Measurements from ENCODE around the gene IFNLR1. TPM values are rescaled to one million over a fixed set of nuclear protein-coding genes. Genes with fewer than 3 reads are reported as not detected.

The IFNLR1 gene
- total RNA-seq, 4 donors from 2014 or later, result 1.3 to 1.5 TPM; not detected in 2

- no peaks in the 10 kb centered on the region for H3K36me3 ChIP-seq
- H3K27ac ChIP-seq, result peak overlapping the region in 1 of 4 donors; percentile 65
- peaks cover 0 to 23% of the 10 kb centered on the region in 2 donors for H3K27me3 ChIP-seq
- no peak for DNase-seq (ENCODE audit: low spot score in 2 of 2)
- TF ChIP-seq EP300 (IDR thresholded peaks at IDR 0.05) (no peak), POLR2A (IDR thresholded peaks at IDR 0.05) (no peak)
- TF ChIP-seq, protein P1, sequence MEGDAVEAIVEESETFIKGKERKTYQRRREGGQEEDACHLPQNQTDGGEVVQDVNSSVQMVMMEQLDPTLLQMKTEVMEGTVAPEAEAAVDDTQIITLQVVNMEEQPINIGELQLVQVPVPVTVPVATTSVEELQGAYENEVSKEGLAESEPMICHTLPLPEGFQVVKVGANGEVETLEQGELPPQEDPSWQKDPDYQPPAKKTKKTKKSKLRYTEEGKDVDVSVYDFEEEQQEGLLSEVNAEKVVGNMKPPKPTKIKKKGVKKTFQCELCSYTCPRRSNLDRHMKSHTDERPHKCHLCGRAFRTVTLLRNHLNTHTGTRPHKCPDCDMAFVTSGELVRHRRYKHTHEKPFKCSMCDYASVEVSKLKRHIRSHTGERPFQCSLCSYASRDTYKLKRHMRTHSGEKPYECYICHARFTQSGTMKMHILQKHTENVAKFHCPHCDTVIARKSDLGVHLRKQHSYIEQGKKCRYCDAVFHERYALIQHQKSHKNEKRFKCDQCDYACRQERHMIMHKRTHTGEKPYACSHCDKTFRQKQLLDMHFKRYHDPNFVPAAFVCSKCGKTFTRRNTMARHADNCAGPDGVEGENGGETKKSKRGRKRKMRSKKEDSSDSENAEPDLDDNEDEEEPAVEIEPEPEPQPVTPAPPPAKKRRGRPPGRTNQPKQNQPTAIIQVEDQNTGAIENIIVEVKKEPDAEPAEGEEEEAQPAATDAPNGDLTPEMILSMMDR (IDR thresholded peaks at IDR 0.05), result no peak
- H3K4me3 ChIP-seq, result no peak overlapping the region
- H3K4me1 ChIP-seq, result peaks cover 0 to 16% (median 3%) of the 10 kb centered on the region in 4 donors
- WGBS, 2 donors, result 58 to 65% methylated on average over 5 of the region's 5 CpGs
- no peaks in the 10 kb centered on the region for H3K9me3 ChIP-seq
These were observed 67.6 kb downstream of the IFNLR1 start for GRCh38 chr1:24119489-24119858.

DNA sequence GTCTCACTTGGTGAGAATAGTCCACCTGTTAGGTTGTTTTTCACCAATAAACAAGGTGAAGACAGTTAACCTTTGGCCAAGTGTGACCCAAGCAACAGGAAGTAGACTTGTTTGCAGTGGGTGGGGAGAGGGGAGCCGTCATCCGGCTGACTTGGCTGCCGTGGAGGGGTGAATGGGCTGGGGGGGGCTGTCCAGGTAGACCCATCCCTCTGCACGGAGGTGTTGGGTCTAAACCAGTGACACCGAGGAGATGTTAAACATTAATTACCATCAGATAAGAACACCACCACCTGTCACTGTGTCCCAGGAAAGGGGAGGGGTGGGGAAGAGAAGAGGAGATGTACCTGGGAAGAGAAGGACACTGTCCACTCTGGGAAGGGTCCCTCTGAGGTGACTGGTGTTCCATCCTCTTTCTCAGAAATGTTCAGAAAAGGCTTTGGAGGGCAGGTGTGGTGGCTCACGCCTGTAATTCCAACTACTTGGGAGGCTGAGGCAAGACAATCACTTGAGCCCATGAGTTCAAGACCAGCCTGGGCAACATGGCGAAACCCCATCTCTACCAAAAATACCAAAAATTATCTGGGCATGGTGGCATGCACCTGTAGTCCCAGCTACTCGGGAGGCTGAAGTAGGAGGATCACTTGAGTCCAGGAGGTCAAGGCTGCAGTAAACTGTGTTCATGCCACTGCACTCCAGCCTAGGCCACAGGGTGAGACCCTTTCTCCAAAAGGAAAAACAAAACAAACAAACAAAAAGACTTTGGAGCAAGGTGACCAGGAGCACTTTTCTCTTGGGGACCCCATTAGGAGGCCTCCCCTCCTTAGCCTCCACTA, 68.5 kb downstream of the IFNLR1 start:
- Histone ChIP-seq H3K9me3 (no peaks in the 10 kb centered on the region), H3K27me3 (peaks cover 0 to 28% of the 10 kb centered on the region in 2 donors), H3K36me3 (no peaks in the 10 kb centered on the region), H3K4me1 (peaks cover 0 to 16% (median 3%) of the 10 kb centered on the region in 4 donors), H3K4me3 (no peak overlapping the region), H3K27ac (peak overlapping the region in 1 of 4 donors; percentile 65)
- TF ChIP-seq POLR2A (IDR thresholded peaks at IDR 0.05), result no peak
- TF ChIP-seq, protein P1 (IDR thresholded peaks at IDR 0.05), result no peak
- TF ChIP-seq EP300 (IDR thresholded peaks at IDR 0.05), result no peak
- WGBS, 2 donors, result 77 to 82% methylated on average over 8 of the region's 8 CpGs
- DNase-seq (ENCODE audit: low spot score in 2 of 2), result no peak

GRCh38 chr1:24117722-24118409, 69.2 kb downstream of the IFNLR1 start:
- H3K27me3 ChIP-seq, result peaks cover 0 to 31% of the 10 kb centered on the region in 2 donors
- 76 to 79% methylated on average over 14 of the region's 14 CpGs for WGBS, 2 donors
- DNase-seq (ENCODE audit: low spot score in 2 of 2), result no peak
- peaks cover 0 to 17% (median 3%) of the 10 kb centered on the region in 4 donors for H3K4me1 ChIP-seq
- H3K9me3 ChIP-seq, result no peaks in the 10 kb centered on the region
- no peak overlapping the region for H3K27ac ChIP-seq
- H3K36me3 ChIP-seq, result no peaks in the 10 kb centered on the region
- no peak overlapping the region for H3K4me3 ChIP-seq
- no peak for TF ChIP-seq POLR2A (IDR thresholded peaks at IDR 0.05)
- TF ChIP-seq EP300 (IDR thresholded peaks at IDR 0.05), result no peak
- TF ChIP-seq, protein P1 (IDR thresholded peaks at IDR 0.05), result no peak

DNA sequence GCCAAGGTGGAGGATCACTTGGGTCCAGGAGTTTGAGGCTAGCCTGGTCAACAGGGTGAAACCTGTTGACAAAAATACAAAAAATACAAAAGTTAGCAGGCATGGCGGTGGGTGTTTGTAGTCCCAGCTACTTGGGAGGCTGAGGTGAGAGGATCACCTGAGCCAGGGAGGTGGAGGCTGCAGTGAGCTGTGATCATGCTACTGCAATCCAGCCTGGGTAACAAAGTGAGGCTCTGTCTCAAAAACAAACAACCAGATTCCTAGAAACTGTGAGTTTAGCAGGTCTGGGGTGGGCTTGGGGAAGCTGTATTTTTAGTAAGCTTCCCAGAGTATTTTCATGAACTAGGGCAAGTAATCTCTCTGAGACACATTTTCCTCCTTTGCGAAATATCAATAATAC, 70.0 kb downstream of the IFNLR1 start:
- 90 to 94% methylated on average over 2 of the region's 2 CpGs for WGBS, 2 donors
- peaks cover 0 to 39% of the 10 kb centered on the region in 2 donors for H3K27me3 ChIP-seq
- peaks cover 0 to 24% (median 5%) of the 10 kb centered on the region in 4 donors for H3K4me1 ChIP-seq
- TF ChIP-seq, protein P1 (IDR thresholded peaks at IDR 0.05), result no peak
- DNase-seq (ENCODE audit: low spot score in 2 of 2), result no peak
- H3K27ac ChIP-seq, result no peak overlapping the region
- no peaks in the 10 kb centered on the region for H3K36me3 ChIP-seq
- no peaks in the 10 kb centered on the region for H3K9me3 ChIP-seq
- no peak overlapping the region for H3K4me3 ChIP-seq

DNA sequence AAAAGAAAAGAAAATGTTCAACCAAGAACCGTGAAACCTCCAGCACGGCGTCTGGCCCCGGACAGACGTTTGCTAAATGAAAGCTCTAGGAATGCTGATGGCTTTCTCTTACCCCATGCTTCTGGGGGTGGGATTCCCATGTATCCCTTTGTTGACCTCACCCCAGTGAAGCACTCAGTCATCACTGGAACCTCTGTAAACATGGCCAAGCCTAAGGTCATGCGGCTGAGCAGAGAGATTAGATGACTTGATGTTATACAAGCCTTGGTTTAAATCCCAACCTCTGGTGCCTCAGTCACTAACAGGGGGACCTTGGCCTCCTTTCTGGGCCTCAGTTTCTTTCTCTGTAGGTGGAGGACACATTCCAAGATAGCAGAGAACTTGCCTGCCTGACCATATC, 72.3 kb downstream of the IFNLR1 start:
- no peak overlapping the region for H3K4me3 ChIP-seq
- no peaks in the 10 kb centered on the region for H3K36me3 ChIP-seq
- 78 to 85% methylated on average over 6 of the region's 6 CpGs for WGBS, 2 donors

More for the DNA sequence above, 72.3 kb downstream of the IFNLR1 start:
- peaks cover 0 to 40% of the 10 kb centered on the region in 2 donors for H3K27me3 ChIP-seq
- H3K9me3 ChIP-seq, result no peaks in the 10 kb centered on the region
- H3K4me1 ChIP-seq, result peaks cover 0 to 17% (median 2%) of the 10 kb centered on the region in 4 donors
- H3K27ac ChIP-seq, result no peak overlapping the region
- no peak for DNase-seq (ENCODE audit: low spot score in 2 of 2)
- TF ChIP-seq, protein P1 (IDR thresholded peaks at IDR 0.05), result no peak
- no peak for TF ChIP-seq EP300 (IDR thresholded peaks at IDR 0.05)
- no peak for TF ChIP-seq POLR2A (IDR thresholded peaks at IDR 0.05)
